OCI-LY7 (cell line): ENCODE data around the gene VPS13D. TPM values are rescaled to one million over a fixed set of nuclear protein-coding genes. Genes with fewer than 3 reads are reported as not detected.

ENCODE experiments used
- BruUV-seq: library from RNA; stranded (reverse); fragments of 400-500 nt; replicated peaks from 2 replicates; lab custom pipeline; 2021; lab: Mats Ljungman, UMichigan
- CTCF ChIA-PET: fragments of 300-600 bp; sonication (Branson Sonifier 250); formaldehyde crosslinking; loops from one replicate; lab custom pipeline; 2022; ENCODE audit warnings: antibody characterized with exemption; ENCODE audit not compliant: unreplicated experiment; lab: Charles Lee
- POLR2A ChIA-PET: fragments of 300-600 bp; sonication (Branson Sonifier 250); formaldehyde crosslinking; loops from one replicate; lab custom pipeline; 2022; ENCODE audit warnings: antibody characterized with exemption; lab: Charles Lee
- DNase-seq: peaks from one replicate; pipeline ENCODE4 v3.0.0-alpha.2; 2015; ENCODE audit warnings: low spot score
- H2AFZ ChIP-seq: fragments of 200-600 bp; sonication (generic), shearing (Covaris generic); 2 replicates; pipeline ENCODE4 v1.6.1; 2014; ENCODE audit warnings: mild to moderate bottlenecking, antibody characterized with exemption, low read length, moderate library complexity
- H3K27ac ChIP-seq: fragments of 200-600 bp; sonication (generic); 2 replicates; pipeline ENCODE4 v1.5.1; 2014; ENCODE audit warnings: mixed run types, low read depth, mild to moderate bottlenecking, moderate library complexity, low read length, inconsistent platforms; ENCODE audit not compliant: poor library complexity, severe bottlenecking
- H3K36me3 ChIP-seq: fragments of 200-600 bp; sonication (generic); 2 replicates; pipeline ENCODE4 v1.6.1; 2014; ENCODE audit warnings: mild to moderate bottlenecking, antibody characterized with exemption, low read length, moderate library complexity, mixed read lengths; ENCODE audit not compliant: insufficient read depth
- H3K4me1 ChIP-seq: fragments of 200-600 bp; sonication (generic); 2 replicates; pipeline ENCODE4 v1.5.1; 2014; ENCODE audit warnings: mild to moderate bottlenecking, low read length; ENCODE audit not compliant: insufficient read depth, poor library complexity, severe bottlenecking
- H3K4me2 ChIP-seq: fragments of 200-600 bp; sonication (generic); 2 replicates; pipeline ENCODE4 v1.6.1; 2014; ENCODE audit warnings: mild to moderate bottlenecking, low read length
- H3K4me3 ChIP-seq: fragments of 200-600 bp; sonication (generic); 2 replicates; pipeline ENCODE4 v1.5.1; 2014; ENCODE audit warnings: mild to moderate bottlenecking, low read depth, low read length; ENCODE audit not compliant: poor library complexity, severe bottlenecking
- H3K79me2 ChIP-seq: fragments of 200-600 bp; sonication (generic); 2 replicates; pipeline ENCODE4 v1.6.1; 2016; ENCODE audit warnings: low read depth, mild to moderate bottlenecking, low read length, moderate library complexity, mixed read lengths; ENCODE audit not compliant: insufficient read depth
- H3K9me2 ChIP-seq: fragments of 200-600 bp; sonication (generic); 2 replicates; pipeline ENCODE4 v1.6.1; 2016; ENCODE audit warnings: mild to moderate bottlenecking, low read length, mixed read lengths; ENCODE audit not compliant: insufficient read depth
- H3K9me3 ChIP-seq: fragments of 200-600 bp; sonication (generic); 2 replicates; pipeline ENCODE4 v1.6.1; 2014; ENCODE audit warnings: mild to moderate bottlenecking, mixed run types, low read length, mixed read lengths
- H4K20me1 ChIP-seq: fragments of 200-600 bp; sonication (generic); 2 replicates; pipeline ENCODE4 v1.6.1; 2014; ENCODE audit warnings: mild to moderate bottlenecking, antibody characterized with exemption, low read length, moderate library complexity, mixed read lengths; ENCODE audit not compliant: insufficient read depth
- EZH2phosphoT487 ChIP-seq: fragments of 200-600 bp; sonication (generic); IDR thresholded peaks from 2 replicates; pipeline ENCODE4 v1.6.1; 2018; ENCODE audit warnings: low read depth, borderline replicate concordance, mild to moderate bottlenecking, mixed run types, antibody characterized with exemption, low read length, moderate library complexity, mixed read lengths
- intact Hi-C: fragments of 100-400 bp; cut with micrococcal nuclease; formaldehyde crosslinking; loops from one replicate; pipeline ENCODE4 v1.10.0; 2022; ENCODE audit not compliant: unreplicated experiment
- total RNA-seq, 2 experiments: library from RNA; depleted of rRNA in 1 of 2; stranded (reverse); fragments of >200 nt in 1 of 2; shearing (Covaris generic) in 1 of 2; gene quantifications; 2 replicates each; pipeline ENCODE4 v1.2.3, GENCODE V29; 2014 to 2022
- TF ChIP-seq, protein P1 (sequence below): fragments of 200-600 bp; sonication (generic); conservative IDR thresholded peaks from 2 replicates; pipeline ENCODE4 v1.5.1; 2014; ENCODE audit warnings: mild to moderate bottlenecking, antibody characterized with exemption, low read length, moderate library complexity, mixed read lengths

Gene VPS13D
- total RNA-seq, 2 experiments from 2014 or later: 23.9 to 39.2 TPM

DNA sequence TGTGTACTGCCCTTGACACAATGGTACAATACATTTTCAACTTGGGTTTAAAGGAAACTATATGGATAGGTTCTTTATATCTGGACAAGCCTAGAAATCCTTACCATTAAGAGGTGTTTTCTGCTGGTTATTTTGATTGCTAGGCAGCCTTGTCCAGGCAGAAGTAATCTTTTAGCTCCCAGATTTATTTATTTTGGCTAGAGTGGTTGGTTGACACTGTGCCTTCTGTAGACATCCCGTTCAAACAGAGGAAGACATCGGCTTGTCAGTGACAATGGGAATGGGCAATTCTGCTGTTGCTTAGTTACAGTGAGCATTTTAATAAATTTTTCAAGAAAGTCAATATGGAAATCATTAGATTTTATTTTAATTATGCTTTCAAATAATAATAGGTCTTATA, 138.8 kb downstream of the VPS13D start:
- POLR2A ChIA-PET: no interaction called here
- Histone ChIP-seq H3K9me2 (no peaks in the 10 kb centered on the region), H3K4me2 (no peak overlapping the region), H2AFZ (no peak overlapping the region), H4K20me1 (no peaks in the 10 kb centered on the region), H3K4me3 (no peak overlapping the region), H3K36me3 (peaks cover 28% of the 10 kb centered on the region), H3K79me2 (no peaks in the 10 kb centered on the region), H3K27ac (no peak overlapping the region), H3K9me3 (no peaks in the 10 kb centered on the region), H3K4me1 (no peaks in the 10 kb centered on the region)
- DNase-seq: no peak
- no TSS peak for BruUV-seq
- TF ChIP-seq, protein P1, sequence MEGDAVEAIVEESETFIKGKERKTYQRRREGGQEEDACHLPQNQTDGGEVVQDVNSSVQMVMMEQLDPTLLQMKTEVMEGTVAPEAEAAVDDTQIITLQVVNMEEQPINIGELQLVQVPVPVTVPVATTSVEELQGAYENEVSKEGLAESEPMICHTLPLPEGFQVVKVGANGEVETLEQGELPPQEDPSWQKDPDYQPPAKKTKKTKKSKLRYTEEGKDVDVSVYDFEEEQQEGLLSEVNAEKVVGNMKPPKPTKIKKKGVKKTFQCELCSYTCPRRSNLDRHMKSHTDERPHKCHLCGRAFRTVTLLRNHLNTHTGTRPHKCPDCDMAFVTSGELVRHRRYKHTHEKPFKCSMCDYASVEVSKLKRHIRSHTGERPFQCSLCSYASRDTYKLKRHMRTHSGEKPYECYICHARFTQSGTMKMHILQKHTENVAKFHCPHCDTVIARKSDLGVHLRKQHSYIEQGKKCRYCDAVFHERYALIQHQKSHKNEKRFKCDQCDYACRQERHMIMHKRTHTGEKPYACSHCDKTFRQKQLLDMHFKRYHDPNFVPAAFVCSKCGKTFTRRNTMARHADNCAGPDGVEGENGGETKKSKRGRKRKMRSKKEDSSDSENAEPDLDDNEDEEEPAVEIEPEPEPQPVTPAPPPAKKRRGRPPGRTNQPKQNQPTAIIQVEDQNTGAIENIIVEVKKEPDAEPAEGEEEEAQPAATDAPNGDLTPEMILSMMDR: no peak
- TF ChIP-seq EZH2phosphoT487: no peak
- intact Hi-C loops: no loop called here
- CTCF ChIA-PET: no interaction called here

DNA sequence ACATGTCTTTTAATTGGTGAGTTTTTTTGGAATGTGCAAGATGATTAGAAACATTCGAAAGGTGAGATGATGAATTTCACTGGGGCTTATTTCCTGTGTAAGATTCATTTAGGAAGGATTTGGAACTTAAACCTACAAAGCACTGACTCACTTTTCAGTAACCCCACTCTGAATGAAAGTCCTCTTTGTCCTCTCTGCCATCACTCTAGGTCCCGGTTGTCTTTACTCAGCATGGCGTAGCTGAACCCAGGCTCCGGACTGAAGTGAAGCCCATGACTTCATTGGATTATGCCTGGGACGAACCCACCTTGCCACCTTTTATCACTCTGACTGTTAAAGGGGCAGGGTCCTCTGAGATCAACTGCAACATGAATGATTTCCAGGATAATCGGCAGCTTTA, 139.4 kb downstream of the VPS13D start:
- H3K9me2 ChIP-seq: no peaks in the 10 kb centered on the region
- no peak overlapping the region for H2AFZ ChIP-seq
- no peak overlapping the region for H3K4me2 ChIP-seq
- no peak for DNase-seq
- intact Hi-C loops: no loop called here
- ChIA-PET CTCF (no interaction called here), POLR2A (no interaction called here)
- no peaks in the 10 kb centered on the region for H3K4me1 ChIP-seq
- TF ChIP-seq, protein P1: no peak
- TF ChIP-seq EZH2phosphoT487: no peak
- no peak overlapping the region for H3K27ac ChIP-seq
- BruUV-seq: no TSS peak
- no peak overlapping the region for H3K4me3 ChIP-seq
- H4K20me1 ChIP-seq: no peaks in the 10 kb centered on the region
- peaks cover 33% of the 10 kb centered on the region for H3K36me3 ChIP-seq
- H3K79me2 ChIP-seq: no peaks in the 10 kb centered on the region
- no peaks in the 10 kb centered on the region for H3K9me3 ChIP-seq

DNA sequence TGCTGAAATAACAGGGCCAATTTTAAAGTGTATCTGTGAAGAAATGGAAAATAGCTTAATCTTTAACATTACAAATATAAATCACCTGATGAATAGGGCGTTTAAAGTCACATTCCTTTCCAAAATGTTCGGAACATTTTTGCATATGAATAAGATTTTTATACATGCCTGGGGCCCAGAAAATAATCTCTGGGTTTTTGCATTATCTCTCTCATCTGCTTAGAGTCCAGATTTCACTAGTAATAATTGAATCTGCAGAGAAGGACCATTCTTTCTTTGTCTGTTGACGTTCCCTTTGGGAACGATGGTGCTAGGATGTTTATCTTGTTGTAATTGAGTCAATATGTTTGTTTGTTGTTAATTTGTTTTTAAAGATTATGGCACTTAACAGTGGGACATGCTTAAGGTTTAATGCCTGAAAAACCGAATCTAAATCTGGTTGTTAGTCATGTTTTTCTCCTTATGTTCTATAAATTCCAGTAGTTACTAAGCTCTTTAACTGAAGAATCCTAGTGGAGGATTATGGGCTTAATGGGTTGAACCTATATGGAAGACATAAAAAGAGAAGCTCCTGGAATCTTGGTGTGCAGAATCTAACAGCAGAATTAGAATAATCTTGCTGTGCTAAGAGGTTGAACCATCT, 140.6 kb downstream of the VPS13D start:
- Histone ChIP-seq H3K4me1 (no peaks in the 10 kb centered on the region), H3K79me2 (no peaks in the 10 kb centered on the region), H2AFZ (no peak overlapping the region), H3K27ac (no peak overlapping the region), H3K36me3 (peaks cover 31% of the 10 kb centered on the region), H3K9me2 (no peaks in the 10 kb centered on the region), H3K4me3 (no peak overlapping the region), H3K4me2 (no peak overlapping the region), H3K9me3 (no peaks in the 10 kb centered on the region), H4K20me1 (no peaks in the 10 kb centered on the region)
- POLR2A ChIA-PET: no interaction called here
- intact Hi-C loops: no loop called here
- TF ChIP-seq, protein P1: no peak
- TF ChIP-seq EZH2phosphoT487: no peak
- no TSS peak for BruUV-seq
- DNase-seq: no peak
- CTCF ChIA-PET: no interaction called here
